Measurements from ENCODE around the gene LARP4B.

GRCh38 chr10:845526-845925 lies 86.0 kb downstream of the LARP4B start:
- TF ChIP-seq REST (IDR thresholded peaks at IDR 0.05; ENCODE audit: low read depth) (no peak), POLR2A (IDR thresholded peaks at IDR 0.05; ENCODE audit: borderline replicate concordance, extremely low read depth, insufficient read depth, insufficient read length) (no peak), CTCF (IDR thresholded peaks at IDR 0.05 in 2 of 3, conservative IDR thresholded peaks at IDR 0.05 in 1 of 3; ENCODE audit: borderline replicate concordance in 1 of 3, insufficient read depth in 1 of 3, low read depth in 2 of 3, low read length in 2 of 3) (no peak), CEBPB (IDR thresholded peaks at IDR 0.05; ENCODE audit: low read depth) (no peak), SP1 (IDR thresholded peaks at IDR 0.05; ENCODE audit: low read depth) (no peak), POLR2AphosphoS5 (IDR thresholded peaks at IDR 0.05; ENCODE audit: low read depth, low read length) (no peak), YY1 (IDR thresholded peaks at IDR 0.05; ENCODE audit: extremely low read depth, insufficient replicate concordance, low read depth, low read length) (no peak), MAX (IDR thresholded peaks at IDR 0.05) (no peak), ZNF274 (IDR thresholded peaks at IDR 0.05; ENCODE audit: low read depth, low read length) (no peak), EZH2 (IDR thresholded peaks at IDR 0.05) (no peak), ELF1 (IDR thresholded peaks at IDR 0.05; ENCODE audit: borderline replicate concordance, low read depth) (no peak), ATF3 (IDR thresholded peaks at IDR 0.05) (no peak), RAD21 (IDR thresholded peaks at IDR 0.05; ENCODE audit: low read depth) (no peak), TCF7L2 (IDR thresholded peaks at IDR 0.05; ENCODE audit: borderline replicate concordance, extremely low read depth, insufficient read depth, insufficient read length) (no peak)

All from HCT116 (cell line).